ENCODE results near the gene RPL36A.

The RPL36A gene

DNA sequence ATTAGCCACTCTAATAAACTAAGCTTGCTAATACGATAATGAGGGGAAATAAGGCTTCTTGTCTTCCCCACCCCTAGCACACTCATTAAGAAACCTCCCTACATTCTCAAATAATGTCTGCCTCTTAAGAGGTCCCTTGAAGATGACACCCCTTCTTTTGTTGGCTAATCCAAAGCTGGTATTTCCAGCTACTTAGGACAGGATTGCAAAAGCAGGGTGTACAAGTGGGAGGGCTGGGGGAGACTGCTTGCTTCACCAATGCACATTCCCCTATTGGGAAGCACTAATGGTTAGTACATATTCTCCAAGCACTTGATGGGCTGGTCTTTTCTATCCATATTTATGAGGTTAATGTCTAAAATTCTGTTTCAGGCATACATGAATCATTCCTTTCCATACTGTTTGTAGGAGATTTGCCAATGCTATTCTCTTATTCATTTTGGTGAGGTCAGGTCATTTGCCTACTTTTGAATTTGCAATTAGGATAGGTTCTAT, 25.5 kb upstream of the RPL36A start:
- H3K9me3 ChIP-seq (ENCODE audit: control insufficient read depth in 1 of 2, low read length in 2 of 2) = no peaks in the 10 kb centered on the region
- no peaks in the 10 kb centered on the region for H3K4me1 ChIP-seq (ENCODE audit: control insufficient read depth in 1 of 2, insufficient read depth in 2 of 2, low read length in 2 of 2)
- H3K9ac ChIP-seq (ENCODE audit: low read depth in 1 of 2, low read length in 2 of 2) = no peak overlapping the region
- H3K36me3 ChIP-seq (ENCODE audit: control insufficient read depth in 1 of 2, insufficient read depth in 2 of 2, low read length in 2 of 2) = no peaks in the 10 kb centered on the region
- H3K4me3 ChIP-seq (ENCODE audit: low read depth in 1 of 2, low read length in 2 of 2) = no peak overlapping the region
- H3K27ac ChIP-seq (ENCODE audit: low read depth, low read length) = no peak overlapping the region
- H3K27me3 ChIP-seq (ENCODE audit: control insufficient read depth in 1 of 2, insufficient read depth in 2 of 2, low read length in 2 of 2) = no peaks in the 10 kb centered on the region

DNA sequence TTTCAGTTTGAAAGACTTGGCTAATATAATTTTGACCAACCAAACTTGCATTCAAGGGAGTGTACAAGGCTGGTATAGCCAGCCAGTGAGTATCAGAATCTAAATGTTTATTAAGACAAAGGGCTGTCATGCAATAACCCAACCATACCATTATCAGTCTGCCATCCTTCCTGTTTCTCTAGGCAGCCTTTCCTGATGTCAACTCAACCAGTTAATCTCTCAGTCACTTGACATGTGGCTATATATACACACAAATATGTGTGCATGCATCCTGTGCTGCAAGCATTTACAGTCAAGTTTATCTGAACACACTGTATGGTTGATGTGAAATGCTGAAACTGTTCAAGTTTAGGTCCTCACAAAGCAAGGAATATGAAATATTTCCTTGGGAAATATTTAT, 22.0 kb upstream of the RPL36A start:
- H3K9ac ChIP-seq (ENCODE audit: low read depth in 1 of 2, low read length in 2 of 2) = no peak overlapping the region
- H3K4me3 ChIP-seq (ENCODE audit: low read depth in 1 of 2, low read length in 2 of 2) = no peak overlapping the region
- H3K9me3 ChIP-seq (ENCODE audit: control insufficient read depth in 1 of 2, low read length in 2 of 2) = no peaks in the 10 kb centered on the region
- H3K27ac ChIP-seq (ENCODE audit: low read depth, low read length) = no peak overlapping the region
- no peaks in the 10 kb centered on the region for H3K4me1 ChIP-seq (ENCODE audit: control insufficient read depth in 1 of 2, insufficient read depth in 2 of 2, low read length in 2 of 2)
- no peaks in the 10 kb centered on the region for H3K36me3 ChIP-seq (ENCODE audit: control insufficient read depth in 1 of 2, insufficient read depth in 2 of 2, low read length in 2 of 2)
- no peaks in the 10 kb centered on the region for H3K27me3 ChIP-seq (ENCODE audit: control insufficient read depth in 1 of 2, insufficient read depth in 2 of 2, low read length in 2 of 2)

DNA sequence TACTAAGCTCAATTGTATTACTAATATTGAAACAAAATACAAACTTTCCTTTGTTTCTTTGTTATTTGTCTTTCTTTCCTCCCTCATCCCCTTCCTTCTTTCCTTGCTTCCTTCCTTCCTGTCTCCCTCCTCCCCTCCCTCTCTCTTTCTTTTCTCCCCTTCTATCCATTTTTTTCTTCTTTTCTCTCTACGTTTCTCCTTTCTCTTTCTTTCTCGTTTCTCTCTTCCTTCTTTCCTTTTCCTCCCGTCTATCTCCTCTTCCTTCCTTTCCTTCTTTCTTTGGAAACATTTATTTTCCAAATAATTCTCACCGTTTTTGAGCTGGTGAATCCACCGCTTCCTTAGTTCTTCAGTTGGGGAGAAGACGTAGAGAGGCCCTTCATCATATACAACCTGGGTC, 21.1 kb upstream of the RPL36A start:
- no peaks in the 10 kb centered on the region for H3K4me1 ChIP-seq (ENCODE audit: control insufficient read depth in 1 of 2, insufficient read depth in 2 of 2, low read length in 2 of 2)
- H3K27ac ChIP-seq (ENCODE audit: low read depth, low read length) = no peak overlapping the region
- no peaks in the 10 kb centered on the region for H3K36me3 ChIP-seq (ENCODE audit: control insufficient read depth in 1 of 2, insufficient read depth in 2 of 2, low read length in 2 of 2)
- no peak overlapping the region for H3K9ac ChIP-seq (ENCODE audit: low read depth in 1 of 2, low read length in 2 of 2)
- H3K27me3 ChIP-seq (ENCODE audit: control insufficient read depth in 1 of 2, insufficient read depth in 2 of 2, low read length in 2 of 2) = no peaks in the 10 kb centered on the region
- no peaks in the 10 kb centered on the region for H3K9me3 ChIP-seq (ENCODE audit: control insufficient read depth in 1 of 2, low read length in 2 of 2)
- no peak overlapping the region for H3K4me3 ChIP-seq (ENCODE audit: low read depth in 1 of 2, low read length in 2 of 2)

DNA sequence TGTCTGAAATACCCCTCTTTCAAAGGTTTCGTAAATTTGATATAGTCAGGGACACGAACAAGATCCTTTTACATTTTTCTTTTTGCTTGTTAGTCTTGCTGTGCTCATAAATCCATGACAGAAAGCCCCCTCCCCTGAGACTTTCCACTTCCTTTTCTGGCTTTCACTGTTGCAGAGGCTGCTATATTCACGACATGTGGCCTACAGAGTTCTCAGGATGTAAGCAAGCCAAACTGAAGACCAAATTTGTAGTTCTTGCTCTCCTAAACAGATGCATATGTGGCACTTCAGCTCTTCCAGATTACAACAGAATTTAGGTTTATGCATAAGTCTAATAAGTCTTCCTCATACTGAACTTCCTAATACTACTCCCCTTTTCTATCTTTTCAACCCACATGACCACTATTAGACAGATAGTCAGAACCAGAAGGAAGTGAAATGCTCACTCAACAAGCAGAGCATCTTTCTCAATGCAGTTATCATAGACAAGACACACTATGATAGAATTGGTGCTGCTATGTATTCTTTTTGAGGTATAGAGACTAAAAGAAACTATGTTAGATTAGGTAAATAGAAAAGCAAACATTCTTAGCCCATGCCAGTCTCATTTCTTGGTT, 19.8 kb upstream of the RPL36A start:
- Histone ChIP-seq H3K4me3 (ENCODE audit: low read depth in 1 of 2, low read length in 2 of 2) (no peak overlapping the region), H3K27ac (ENCODE audit: low read depth, low read length) (no peak overlapping the region), H3K27me3 (ENCODE audit: control insufficient read depth in 1 of 2, insufficient read depth in 2 of 2, low read length in 2 of 2) (no peaks in the 10 kb centered on the region), H3K9me3 (ENCODE audit: control insufficient read depth in 1 of 2, low read length in 2 of 2) (no peaks in the 10 kb centered on the region), H3K36me3 (ENCODE audit: control insufficient read depth in 1 of 2, insufficient read depth in 2 of 2, low read length in 2 of 2) (no peaks in the 10 kb centered on the region), H3K9ac (ENCODE audit: low read depth in 1 of 2, low read length in 2 of 2) (no peak overlapping the region), H3K4me1 (ENCODE audit: control insufficient read depth in 1 of 2, insufficient read depth in 2 of 2, low read length in 2 of 2) (no peaks in the 10 kb centered on the region)

DNA sequence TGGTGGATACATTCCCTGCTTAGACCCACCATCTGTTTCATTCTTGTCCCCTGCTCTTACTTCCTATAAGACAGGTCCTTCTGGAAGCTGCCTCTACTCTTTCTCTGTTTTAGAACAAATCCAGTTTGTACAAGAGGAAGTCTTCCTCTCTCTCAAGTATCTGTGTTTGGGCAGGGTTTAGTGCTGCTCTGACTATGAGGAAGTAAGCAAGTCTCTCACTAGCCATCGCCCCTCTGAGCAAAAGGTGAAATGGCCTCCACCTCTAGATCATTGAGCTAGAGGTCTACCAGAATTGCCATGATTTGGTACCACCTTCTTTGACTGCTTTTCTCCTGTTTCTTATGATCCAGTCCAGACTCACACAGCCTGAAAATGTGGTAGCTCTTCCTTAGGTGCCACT, 13.3 kb upstream of the RPL36A start:
- no peaks in the 10 kb centered on the region for H3K27me3 ChIP-seq (ENCODE audit: control insufficient read depth in 1 of 2, insufficient read depth in 2 of 2, low read length in 2 of 2)
- H3K4me3 ChIP-seq (ENCODE audit: low read depth in 1 of 2, low read length in 2 of 2) = no peak overlapping the region
- no peak overlapping the region for H3K9ac ChIP-seq (ENCODE audit: low read depth in 1 of 2, low read length in 2 of 2)
- no peaks in the 10 kb centered on the region for H3K9me3 ChIP-seq (ENCODE audit: control insufficient read depth in 1 of 2, low read length in 2 of 2)
- H3K27ac ChIP-seq (ENCODE audit: low read depth, low read length) = no peak overlapping the region
- H3K36me3 ChIP-seq (ENCODE audit: control insufficient read depth in 1 of 2, insufficient read depth in 2 of 2, low read length in 2 of 2) = no peaks in the 10 kb centered on the region
- no peaks in the 10 kb centered on the region for H3K4me1 ChIP-seq (ENCODE audit: control insufficient read depth in 1 of 2, insufficient read depth in 2 of 2, low read length in 2 of 2)

DNA sequence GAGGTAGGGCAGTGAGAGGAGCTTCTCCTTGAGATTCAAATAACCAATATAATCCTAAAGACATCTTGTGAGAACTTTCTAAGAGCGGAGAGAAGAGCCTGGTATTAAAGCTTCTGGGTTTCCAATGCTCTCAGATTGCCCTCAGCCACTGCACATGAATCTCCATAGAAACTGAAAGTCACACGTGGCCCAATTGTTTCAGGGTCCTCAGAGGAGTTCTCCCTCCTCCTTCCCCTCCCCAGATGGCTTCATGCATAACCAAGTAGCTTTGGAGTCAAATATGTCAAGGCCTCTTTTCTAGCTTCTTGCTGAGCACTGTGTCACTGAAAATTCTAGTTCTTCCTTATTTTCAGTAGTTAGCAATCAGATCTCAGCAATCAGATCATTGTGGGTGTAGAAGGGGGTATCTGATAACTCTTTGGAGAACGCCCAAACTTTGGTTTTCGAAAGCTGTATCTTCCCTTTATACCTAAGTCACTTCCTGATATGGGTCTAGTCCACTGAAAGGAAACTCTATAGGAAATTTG, 7.1 kb upstream of the RPL36A start:
- Histone ChIP-seq H3K36me3 (ENCODE audit: control insufficient read depth in 1 of 2, insufficient read depth in 2 of 2, low read length in 2 of 2) (no peaks in the 10 kb centered on the region), H3K9me3 (ENCODE audit: control insufficient read depth in 1 of 2, low read length in 2 of 2) (no peaks in the 10 kb centered on the region), H3K4me3 (ENCODE audit: low read depth in 1 of 2, low read length in 2 of 2) (no peak overlapping the region), H3K4me1 (ENCODE audit: control insufficient read depth in 1 of 2, insufficient read depth in 2 of 2, low read length in 2 of 2) (no peaks in the 10 kb centered on the region), H3K27me3 (ENCODE audit: control insufficient read depth in 1 of 2, insufficient read depth in 2 of 2, low read length in 2 of 2) (no peaks in the 10 kb centered on the region), H3K27ac (ENCODE audit: low read depth, low read length) (no peak overlapping the region), H3K9ac (ENCODE audit: low read depth in 1 of 2, low read length in 2 of 2) (no peak overlapping the region)

DNA sequence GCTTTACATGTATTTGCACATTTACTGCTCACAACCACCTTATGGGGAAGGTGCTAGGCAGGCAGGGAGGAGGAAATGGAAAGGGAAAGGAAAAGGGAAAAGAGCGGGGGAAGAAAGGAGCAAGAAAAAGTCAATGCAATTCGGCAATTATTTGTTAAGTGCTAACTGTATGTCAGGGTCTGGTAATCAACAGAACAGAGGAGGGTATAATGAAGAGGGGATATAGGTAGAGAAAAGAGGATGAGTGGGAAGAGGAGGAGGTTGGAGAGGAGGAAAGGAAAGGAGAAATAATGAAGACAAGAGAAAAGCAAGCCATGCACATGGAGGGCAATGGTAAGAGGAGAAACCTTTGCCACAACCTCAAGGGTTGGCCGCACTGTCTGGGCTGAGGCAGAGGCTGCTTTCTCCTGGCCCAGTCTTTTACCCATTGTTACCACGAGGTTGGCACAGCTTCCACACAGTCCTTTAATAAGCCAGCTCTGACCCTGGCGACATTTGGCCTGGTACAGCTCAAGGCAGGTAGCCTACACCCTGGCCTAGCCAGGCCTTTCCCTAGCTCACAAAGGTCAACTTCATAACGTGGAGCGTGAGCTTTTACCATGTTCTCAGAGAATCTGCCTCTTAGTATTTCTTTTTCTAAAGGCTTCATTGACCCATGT, 5.7 kb upstream of the RPL36A start:
- no peaks in the 10 kb centered on the region for H3K36me3 ChIP-seq (ENCODE audit: control insufficient read depth in 1 of 2, insufficient read depth in 2 of 2, low read length in 2 of 2)
- H3K4me3 ChIP-seq (ENCODE audit: low read depth in 1 of 2, low read length in 2 of 2) = peak overlapping the region; percentile 43 to 60
- no peaks in the 10 kb centered on the region for H3K9me3 ChIP-seq (ENCODE audit: control insufficient read depth in 1 of 2, low read length in 2 of 2)
- H3K4me1 ChIP-seq (ENCODE audit: control insufficient read depth in 1 of 2, insufficient read depth in 2 of 2, low read length in 2 of 2) = no peaks in the 10 kb centered on the region
- H3K27ac ChIP-seq (ENCODE audit: low read depth, low read length) = no peak overlapping the region
- H3K27me3 ChIP-seq (ENCODE audit: control insufficient read depth in 1 of 2, insufficient read depth in 2 of 2, low read length in 2 of 2) = no peaks in the 10 kb centered on the region
- peak overlapping the region in 1 of 2 donors; percentile 43 for H3K9ac ChIP-seq (ENCODE audit: low read depth in 1 of 2, low read length in 2 of 2)

DNA sequence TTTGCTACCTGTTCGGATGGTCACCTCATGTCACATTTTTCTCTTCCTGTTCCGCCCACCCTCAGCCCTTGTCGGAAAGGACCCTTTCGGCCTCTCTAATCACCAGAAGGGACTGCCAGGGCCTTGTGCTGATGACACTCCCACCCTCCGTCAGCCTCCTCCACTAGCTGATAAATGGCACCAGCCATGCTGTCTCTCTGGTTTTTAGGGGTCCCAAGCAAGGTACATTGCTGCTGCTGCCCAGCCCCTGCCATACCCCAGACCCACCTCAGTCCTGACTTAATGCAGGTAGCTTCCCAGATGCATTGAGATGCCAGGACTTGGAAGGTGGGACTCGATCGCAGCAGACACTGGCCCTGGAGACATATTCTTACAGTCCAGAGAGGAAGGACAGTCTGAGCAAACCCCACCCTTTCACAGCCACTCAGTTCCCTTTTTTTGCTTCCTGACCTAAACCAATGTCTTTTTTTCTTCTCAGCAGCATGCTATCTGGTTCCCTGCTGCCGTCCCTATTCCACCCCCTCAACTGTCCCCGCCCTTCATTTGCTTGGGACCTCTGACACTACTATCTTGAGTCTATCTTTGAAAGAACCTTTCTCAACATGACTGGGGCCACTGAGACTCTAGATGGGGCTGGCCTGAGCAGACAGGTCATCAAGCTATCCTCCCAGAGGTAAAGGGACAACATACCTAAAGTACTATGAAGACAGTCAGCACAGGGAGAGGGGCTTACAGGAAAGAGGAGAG, 4.8 kb upstream of the RPL36A start, which contains the start of gene BTK:
Gene BTK (minus strand): TSS at position 397 of the 747 bp plus-strand sequence. CDS start 10,907 bp downstream, outside the sequence.
- no peak within 1 kb of the TSS for H3K27ac ChIP-seq (ENCODE audit: low read depth, low read length)
- no peaks in the 10 kb centered on the region for H3K36me3 ChIP-seq (ENCODE audit: control insufficient read depth in 1 of 2, insufficient read depth in 2 of 2, low read length in 2 of 2)
- no peaks in the 10 kb centered on the region for H3K27me3 ChIP-seq (ENCODE audit: control insufficient read depth in 1 of 2, insufficient read depth in 2 of 2, low read length in 2 of 2)
- H3K4me3 ChIP-seq (ENCODE audit: low read depth in 1 of 2, low read length in 2 of 2) = peak within 1 kb of the TSS; percentile 43 to 60
- H3K9me3 ChIP-seq (ENCODE audit: control insufficient read depth in 1 of 2, low read length in 2 of 2) = no peaks in the 10 kb centered on the region
- peak within 1 kb of the TSS in 1 of 2 donors; percentile 43 for H3K9ac ChIP-seq (ENCODE audit: low read depth in 1 of 2, low read length in 2 of 2)
- no peaks in the 10 kb centered on the region for H3K4me1 ChIP-seq (ENCODE audit: control insufficient read depth in 1 of 2, insufficient read depth in 2 of 2, low read length in 2 of 2)

DNA sequence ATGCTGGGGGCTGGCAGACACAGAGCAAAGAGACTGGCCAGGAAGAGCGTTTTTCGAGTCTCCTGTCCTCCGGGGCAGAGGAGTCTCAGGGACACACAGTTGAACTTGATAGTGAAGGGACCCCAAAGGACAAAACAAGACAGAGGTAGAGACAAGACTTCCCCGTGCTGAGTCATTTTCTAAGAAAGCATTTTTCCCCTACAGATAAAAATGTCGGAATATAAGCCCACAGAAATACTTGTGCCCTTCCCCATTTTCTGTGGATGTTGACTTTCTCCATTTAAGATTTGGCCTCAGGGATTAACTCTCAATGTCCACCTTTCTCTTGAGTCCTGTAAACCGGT, 4.3 kb upstream of the RPL36A start:
- Histone ChIP-seq H3K27me3 (ENCODE audit: control insufficient read depth in 1 of 2, insufficient read depth in 2 of 2, low read length in 2 of 2) (no peaks in the 10 kb centered on the region), H3K4me1 (ENCODE audit: control insufficient read depth in 1 of 2, insufficient read depth in 2 of 2, low read length in 2 of 2) (no peaks in the 10 kb centered on the region), H3K36me3 (ENCODE audit: control insufficient read depth in 1 of 2, insufficient read depth in 2 of 2, low read length in 2 of 2) (no peaks in the 10 kb centered on the region), H3K27ac (ENCODE audit: low read depth, low read length) (no peak overlapping the region), H3K9ac (ENCODE audit: low read depth in 1 of 2, low read length in 2 of 2) (no peak overlapping the region), H3K4me3 (ENCODE audit: low read depth in 1 of 2, low read length in 2 of 2) (no peak overlapping the region), H3K9me3 (ENCODE audit: control insufficient read depth in 1 of 2, low read length in 2 of 2) (no peaks in the 10 kb centered on the region)

DNA sequence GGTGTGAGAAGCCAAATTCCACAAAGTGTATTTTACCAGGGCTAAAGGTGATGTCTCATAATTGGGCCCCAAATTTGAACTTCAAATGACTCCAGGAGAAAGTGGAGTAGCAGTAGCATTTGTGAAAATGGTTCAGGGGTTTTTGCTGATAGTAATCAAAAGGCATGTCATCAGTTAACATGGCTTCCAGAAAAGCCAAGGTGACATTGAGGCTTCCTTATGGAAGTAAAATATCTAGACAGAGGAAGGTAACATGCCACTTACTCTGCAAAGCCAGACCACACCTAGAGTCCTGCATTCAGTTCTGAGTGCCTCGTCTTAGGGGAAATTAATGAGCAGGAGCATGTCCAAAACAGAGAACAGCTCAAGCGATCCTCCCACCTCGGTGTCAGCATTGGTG, 2.2 kb upstream of the RPL36A start:
- Histone ChIP-seq H3K4me3 (ENCODE audit: low read depth in 1 of 2, low read length in 2 of 2) (no peak overlapping the region), H3K9ac (ENCODE audit: low read depth in 1 of 2, low read length in 2 of 2) (no peak overlapping the region), H3K27ac (ENCODE audit: low read depth, low read length) (no peak overlapping the region), H3K9me3 (ENCODE audit: control insufficient read depth in 1 of 2, low read length in 2 of 2) (no peaks in the 10 kb centered on the region), H3K4me1 (ENCODE audit: control insufficient read depth in 1 of 2, insufficient read depth in 2 of 2, low read length in 2 of 2) (peaks cover 0 to 10% of the 10 kb centered on the region in 2 donors), H3K36me3 (ENCODE audit: control insufficient read depth in 1 of 2, insufficient read depth in 2 of 2, low read length in 2 of 2) (peaks cover 0 to 2% of the 10 kb centered on the region in 2 donors), H3K27me3 (ENCODE audit: control insufficient read depth in 1 of 2, insufficient read depth in 2 of 2, low read length in 2 of 2) (no peaks in the 10 kb centered on the region)

All from duodenal mucosa (tissue), 2 donors.